DOHH2 (cell line): ENCODE results near the gene KCNJ3.

Source experiments
- H3F3A ChIP-seq: fragments of 200-600 bp; sonication (generic), shearing (Covaris generic); 2 replicates; pipeline ENCODE4 v1.6.0; 2016; ENCODE audit warnings: antibody characterized with exemption, mild to moderate bottlenecking; ENCODE audit not compliant: control insufficient read depth, insufficient read depth
- H3K27ac ChIP-seq: fragments of 200-600 bp; sonication (generic); 2 replicates; pipeline ENCODE4 v1.5.1; 2014; ENCODE audit warnings: low read depth, mild to moderate bottlenecking, low read length, moderate library complexity
- H3K27me3 ChIP-seq: fragments of 200-600 bp; sonication (generic); 2 replicates; pipeline ENCODE4 v1.6.1; 2014; ENCODE audit warnings: mild to moderate bottlenecking, low read length, mixed read lengths; ENCODE audit not compliant: control insufficient read depth
- H3K36me3 ChIP-seq: fragments of 200-600 bp; sonication (generic); 2 replicates; pipeline ENCODE4 v1.6.1; 2014; ENCODE audit warnings: mild to moderate bottlenecking, low read length, moderate library complexity, mixed read lengths; ENCODE audit not compliant: control insufficient read depth
- H3K4me1 ChIP-seq: fragments of 200-600 bp; sonication (generic); 2 replicates; pipeline ENCODE4 v1.6.1; 2014; ENCODE audit warnings: mild to moderate bottlenecking, low read length, mixed read lengths; ENCODE audit not compliant: control insufficient read depth
- H3K4me2 ChIP-seq: fragments of 200-600 bp; sonication (generic); 2 replicates; pipeline ENCODE4 v1.6.0; 2014; ENCODE audit warnings: mild to moderate bottlenecking, low read length, moderate library complexity
- H3K4me3 ChIP-seq: fragments of 200-600 bp; sonication (generic); 2 replicates; pipeline ENCODE4 v1.5.1; 2014; ENCODE audit warnings: mild to moderate bottlenecking, low read length, mixed read lengths
- H3K79me2 ChIP-seq: fragments of 200-600 bp; sonication (generic); 2 replicates; pipeline ENCODE4 v1.6.1; 2014; ENCODE audit warnings: mild to moderate bottlenecking, low read length, mixed read lengths; ENCODE audit not compliant: control insufficient read depth
- H3K9me2 ChIP-seq: fragments of 200-600 bp; sonication (generic); replicated peaks from 2 replicates; pipeline ENCODE4 v1.6.1; 2014; ENCODE audit warnings: mild to moderate bottlenecking, low read length, mixed read lengths; ENCODE audit not compliant: control insufficient read depth
- H3K9me3 ChIP-seq: fragments of 200-600 bp; sonication (generic); 2 replicates; pipeline ENCODE4 v1.6.1; 2014; ENCODE audit warnings: antibody characterized with exemption, low read length, mixed read lengths; ENCODE audit not compliant: control insufficient read depth, insufficient read depth
- H4K20me1 ChIP-seq: fragments of 200-600 bp; sonication (generic); 2 replicates; pipeline ENCODE4 v1.6.0; 2014; ENCODE audit warnings: low read depth, mild to moderate bottlenecking, antibody characterized with exemption, low read length, moderate library complexity; ENCODE audit not compliant: control insufficient read depth, insufficient read depth
- EZH2phosphoT487 ChIP-seq: fragments of 200-600 bp; sonication (generic); IDR thresholded peaks from 2 replicates; pipeline ENCODE4 v1.6.1; 2017; ENCODE audit warnings: borderline replicate concordance, mild to moderate bottlenecking, antibody characterized with exemption, low read length, moderate library complexity, mixed read lengths
- TF ChIP-seq, protein P1 (sequence below): fragments of 200-600 bp; sonication (generic); IDR thresholded peaks from one replicate; pipeline ENCODE4 v1.5.1; 2014; ENCODE audit warnings: antibody characterized with exemption, mild to moderate bottlenecking, low read depth, low read length; ENCODE audit not compliant: poor library complexity, severe bottlenecking

The KCNJ3 gene

DNA sequence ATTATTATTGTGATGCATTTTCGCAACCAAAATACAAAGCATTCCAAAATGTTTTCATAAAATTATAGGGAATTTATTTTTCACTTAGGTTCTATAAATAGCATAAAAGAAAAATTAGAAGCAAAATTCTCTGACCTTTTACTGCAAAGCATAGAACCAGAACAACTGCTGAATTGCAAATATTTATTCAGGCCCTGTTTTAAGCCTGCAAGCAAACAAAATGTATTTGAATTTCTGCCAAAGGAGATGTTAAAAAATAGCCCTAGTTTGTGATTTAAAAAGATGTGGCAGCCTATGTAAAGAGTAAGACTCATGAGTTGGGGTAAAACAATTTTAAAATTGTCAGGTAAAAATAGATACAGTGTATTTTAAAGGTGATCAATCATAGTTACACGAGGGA lies 138.1 kb downstream of the KCNJ3 start:
- Histone ChIP-seq H3K36me3 (no peaks in the 10 kb centered on the region), H3F3A (no peaks in the 10 kb centered on the region), H3K27ac (no peak overlapping the region), H3K4me3 (no peak overlapping the region), H4K20me1 (no peaks in the 10 kb centered on the region), H3K9me3 (no peaks in the 10 kb centered on the region), H3K4me2 (no peak overlapping the region), H3K9me2 (no peaks in the 10 kb centered on the region), H3K79me2 (no peaks in the 10 kb centered on the region), H3K4me1 (no peaks in the 10 kb centered on the region), H3K27me3 (no peaks in the 10 kb centered on the region)
- TF ChIP-seq, protein P1, sequence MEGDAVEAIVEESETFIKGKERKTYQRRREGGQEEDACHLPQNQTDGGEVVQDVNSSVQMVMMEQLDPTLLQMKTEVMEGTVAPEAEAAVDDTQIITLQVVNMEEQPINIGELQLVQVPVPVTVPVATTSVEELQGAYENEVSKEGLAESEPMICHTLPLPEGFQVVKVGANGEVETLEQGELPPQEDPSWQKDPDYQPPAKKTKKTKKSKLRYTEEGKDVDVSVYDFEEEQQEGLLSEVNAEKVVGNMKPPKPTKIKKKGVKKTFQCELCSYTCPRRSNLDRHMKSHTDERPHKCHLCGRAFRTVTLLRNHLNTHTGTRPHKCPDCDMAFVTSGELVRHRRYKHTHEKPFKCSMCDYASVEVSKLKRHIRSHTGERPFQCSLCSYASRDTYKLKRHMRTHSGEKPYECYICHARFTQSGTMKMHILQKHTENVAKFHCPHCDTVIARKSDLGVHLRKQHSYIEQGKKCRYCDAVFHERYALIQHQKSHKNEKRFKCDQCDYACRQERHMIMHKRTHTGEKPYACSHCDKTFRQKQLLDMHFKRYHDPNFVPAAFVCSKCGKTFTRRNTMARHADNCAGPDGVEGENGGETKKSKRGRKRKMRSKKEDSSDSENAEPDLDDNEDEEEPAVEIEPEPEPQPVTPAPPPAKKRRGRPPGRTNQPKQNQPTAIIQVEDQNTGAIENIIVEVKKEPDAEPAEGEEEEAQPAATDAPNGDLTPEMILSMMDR, result no peak
- TF ChIP-seq EZH2phosphoT487, result no peak

DNA sequence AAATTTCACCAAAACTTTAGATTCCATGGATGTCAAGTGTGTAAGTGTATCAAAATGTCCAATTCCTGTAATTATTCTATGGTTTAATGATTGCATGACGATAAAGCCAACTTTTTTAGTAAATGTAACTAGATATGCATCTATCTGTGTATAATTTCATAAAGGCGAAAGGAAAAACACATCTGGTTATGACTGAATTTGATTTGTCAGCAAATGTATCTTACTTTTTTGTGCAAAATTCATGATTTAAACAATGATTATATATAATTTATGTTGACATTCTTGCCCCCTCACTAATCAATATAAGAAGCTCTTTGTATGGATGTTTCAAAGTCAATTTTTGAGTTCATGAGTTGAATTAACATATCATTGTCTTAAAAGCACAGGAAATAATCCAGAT lies 138.5 kb downstream of the KCNJ3 start:
- Histone ChIP-seq H3K4me3 (no peak overlapping the region), H3K4me1 (no peaks in the 10 kb centered on the region), H3K4me2 (no peak overlapping the region), H3K9me3 (no peaks in the 10 kb centered on the region), H3K27ac (no peak overlapping the region), H3K27me3 (no peaks in the 10 kb centered on the region), H3K9me2 (no peaks in the 10 kb centered on the region), H3K36me3 (no peaks in the 10 kb centered on the region), H3F3A (no peaks in the 10 kb centered on the region), H3K79me2 (no peaks in the 10 kb centered on the region), H4K20me1 (no peaks in the 10 kb centered on the region)
- TF ChIP-seq EZH2phosphoT487, result no peak
- TF ChIP-seq, protein P1, result no peak

DNA sequence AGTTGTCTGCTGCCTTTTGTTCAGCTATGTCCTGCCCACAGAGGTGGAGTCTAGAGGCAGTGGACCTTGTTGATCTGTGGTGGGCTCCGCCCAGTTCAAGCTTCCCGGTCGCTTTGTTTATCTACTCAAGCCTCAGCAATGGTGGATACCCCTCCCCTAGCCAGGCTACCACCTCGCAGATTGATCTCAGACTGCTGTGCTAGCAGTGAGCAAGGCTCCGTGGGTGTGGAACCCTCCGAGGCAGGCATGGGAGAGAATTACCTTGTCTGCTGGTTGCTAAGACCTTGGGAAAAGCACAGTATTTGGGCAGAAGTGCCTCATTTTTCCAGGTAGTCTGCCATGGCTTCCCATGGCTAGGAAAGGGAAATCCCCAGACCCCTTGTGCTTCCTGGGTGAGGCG lies 146.0 kb downstream of the KCNJ3 start:
- Histone ChIP-seq H3K79me2 (no peaks in the 10 kb centered on the region), H3K9me3 (no peaks in the 10 kb centered on the region), H3K4me2 (no peak overlapping the region), H3K27me3 (no peaks in the 10 kb centered on the region), H3K9me2 (no peaks in the 10 kb centered on the region), H3K4me1 (no peaks in the 10 kb centered on the region), H3K4me3 (no peak overlapping the region), H3K36me3 (no peaks in the 10 kb centered on the region), H4K20me1 (no peaks in the 10 kb centered on the region), H3K27ac (no peak overlapping the region), H3F3A (no peaks in the 10 kb centered on the region)
- TF ChIP-seq, protein P1, result no peak
- TF ChIP-seq EZH2phosphoT487, result no peak

DNA sequence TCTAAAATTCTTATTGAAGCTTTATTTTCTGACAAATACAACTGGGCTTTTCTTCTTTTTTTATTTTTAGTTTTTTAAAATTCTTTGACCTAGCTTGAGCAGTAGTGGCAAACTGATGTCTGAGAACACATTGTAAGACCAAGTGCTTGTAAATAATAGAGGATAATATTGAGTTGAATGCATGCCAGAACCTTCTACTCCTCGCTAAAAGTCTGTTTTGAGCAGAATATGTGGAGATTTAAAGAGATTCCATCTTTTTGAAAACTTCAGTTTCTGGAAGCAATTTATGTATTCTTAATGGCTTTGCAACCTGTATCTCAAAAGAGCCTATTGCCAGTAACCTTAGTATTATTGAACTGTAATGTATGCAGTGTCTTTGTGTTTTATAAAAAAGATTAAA lies 148.3 kb downstream of the KCNJ3 start:
- H3K4me3 ChIP-seq, result no peak overlapping the region
- no peaks in the 10 kb centered on the region for H3K9me2 ChIP-seq

More for the DNA sequence above, 148.3 kb downstream of the KCNJ3 start:
- no peaks in the 10 kb centered on the region for H3K9me3 ChIP-seq
- H3K36me3 ChIP-seq, result no peaks in the 10 kb centered on the region
- H3K27me3 ChIP-seq, result no peaks in the 10 kb centered on the region
- H4K20me1 ChIP-seq, result no peaks in the 10 kb centered on the region
- H3K79me2 ChIP-seq, result no peaks in the 10 kb centered on the region
- H3K4me1 ChIP-seq, result no peaks in the 10 kb centered on the region
- H3K4me2 ChIP-seq, result no peak overlapping the region
- H3K27ac ChIP-seq, result no peak overlapping the region
- TF ChIP-seq EZH2phosphoT487, result no peak
- TF ChIP-seq, protein P1, result no peak
- H3F3A ChIP-seq, result no peaks in the 10 kb centered on the region
